Hindlimb muscle (tissue), 1 donor: ENCODE results near the gene ASTE1. TPM values are rescaled to one million over a fixed set of nuclear protein-coding genes. Genes with fewer than 3 reads are reported as not detected.
"Not testable (repeated sequence)": the region's sequence is repeated elsewhere in the genome, so short reads cannot be mapped to it uniquely, and the experiment has no call there.

Experiments
- DNase-seq: peaks from one replicate; pipeline ENCODE4 v3.0.0-alpha.2; 2013
- polyA plus RNA-seq: library from polyadenylated mRNA; unstranded; fragments of 120-200 nt; gene quantifications from one replicate; pipeline ENCODE4 v1.2.1, GENCODE V29; 2013; ENCODE audit not compliant: insufficient read length

The ASTE1 gene, protein sequence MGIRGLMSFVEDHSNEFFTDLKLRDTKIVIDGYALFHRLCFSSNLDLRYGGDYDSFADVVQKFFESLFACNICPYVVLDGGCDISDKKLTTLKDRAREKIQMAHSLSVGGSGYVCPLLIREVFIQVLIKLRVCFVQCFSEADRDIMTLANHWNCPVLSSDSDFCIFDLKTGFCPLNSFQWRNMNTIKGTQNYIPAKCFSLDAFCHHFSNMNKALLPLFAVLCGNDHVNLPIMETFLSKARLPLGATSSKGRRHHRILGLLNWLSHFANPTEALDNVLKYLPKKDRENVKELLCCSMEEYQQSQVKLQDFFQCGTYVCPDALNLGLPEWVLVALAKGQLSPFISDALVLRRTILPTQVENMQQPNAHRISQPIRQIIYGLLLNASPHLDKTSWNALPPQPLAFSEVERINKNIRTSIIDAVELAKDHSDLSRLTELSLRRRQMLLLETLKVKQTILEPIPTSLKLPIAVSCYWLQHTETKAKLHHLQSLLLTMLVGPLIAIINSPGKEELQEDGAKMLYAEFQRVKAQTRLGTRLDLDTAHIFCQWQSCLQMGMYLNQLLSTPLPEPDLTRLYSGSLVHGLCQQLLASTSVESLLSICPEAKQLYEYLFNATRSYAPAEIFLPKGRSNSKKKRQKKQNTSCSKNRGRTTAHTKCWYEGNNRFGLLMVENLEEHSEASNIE
- polyA plus RNA-seq: 5.5 TPM

DNA sequence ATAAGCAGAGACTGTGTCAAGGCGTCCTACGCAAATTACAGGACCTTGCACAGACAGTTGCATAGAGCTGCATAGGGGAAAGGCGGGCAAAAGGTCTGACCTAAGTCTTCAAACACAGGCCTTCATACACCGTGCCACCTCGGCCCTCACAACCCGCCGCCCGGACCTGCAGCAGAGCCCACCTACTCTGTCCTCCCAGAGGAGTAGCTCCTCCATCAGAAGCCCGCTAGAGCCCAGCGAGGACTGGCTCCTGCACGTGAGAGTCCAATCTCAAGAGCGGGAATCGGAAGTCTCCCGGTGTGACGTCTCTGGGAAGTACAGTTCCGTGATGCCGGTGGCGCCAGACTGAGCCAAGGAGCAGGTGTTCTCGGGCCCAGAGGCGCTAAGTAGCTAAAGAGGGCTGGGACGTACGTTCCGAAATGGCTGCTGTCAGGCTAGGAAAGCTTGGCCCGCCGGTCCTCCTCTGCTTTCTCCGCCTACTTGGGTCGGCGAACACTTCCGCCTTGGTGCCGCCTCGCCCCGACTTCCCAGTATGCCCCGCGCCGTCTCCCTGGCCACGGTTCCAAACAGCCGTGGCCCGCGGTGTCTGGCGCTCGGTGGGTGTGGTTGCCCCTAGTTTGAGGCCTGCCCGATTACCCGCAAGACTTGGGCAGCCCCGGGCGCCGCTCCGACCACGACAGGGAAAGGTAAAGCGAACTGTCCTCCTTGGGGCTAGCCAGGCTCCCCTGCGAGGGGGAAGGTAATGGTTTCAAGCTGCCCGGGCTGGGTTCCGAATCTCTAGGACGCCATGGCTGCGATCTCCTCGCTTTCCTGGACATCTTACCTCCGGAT is at the start of gene ASTE1, which contains the start of gene NEK11:
Gene ASTE1 (minus strand): TSS at position 505 of the 831 bp plus-strand sequence. CDS start 1,519 bp downstream, outside the sequence.
Gene NEK11 (plus strand): TSS at position 557 of the 831 bp plus-strand sequence. CDS start 2,832 bp downstream, outside the sequence.
- DNase-seq: peak; percentile 91

DNA sequence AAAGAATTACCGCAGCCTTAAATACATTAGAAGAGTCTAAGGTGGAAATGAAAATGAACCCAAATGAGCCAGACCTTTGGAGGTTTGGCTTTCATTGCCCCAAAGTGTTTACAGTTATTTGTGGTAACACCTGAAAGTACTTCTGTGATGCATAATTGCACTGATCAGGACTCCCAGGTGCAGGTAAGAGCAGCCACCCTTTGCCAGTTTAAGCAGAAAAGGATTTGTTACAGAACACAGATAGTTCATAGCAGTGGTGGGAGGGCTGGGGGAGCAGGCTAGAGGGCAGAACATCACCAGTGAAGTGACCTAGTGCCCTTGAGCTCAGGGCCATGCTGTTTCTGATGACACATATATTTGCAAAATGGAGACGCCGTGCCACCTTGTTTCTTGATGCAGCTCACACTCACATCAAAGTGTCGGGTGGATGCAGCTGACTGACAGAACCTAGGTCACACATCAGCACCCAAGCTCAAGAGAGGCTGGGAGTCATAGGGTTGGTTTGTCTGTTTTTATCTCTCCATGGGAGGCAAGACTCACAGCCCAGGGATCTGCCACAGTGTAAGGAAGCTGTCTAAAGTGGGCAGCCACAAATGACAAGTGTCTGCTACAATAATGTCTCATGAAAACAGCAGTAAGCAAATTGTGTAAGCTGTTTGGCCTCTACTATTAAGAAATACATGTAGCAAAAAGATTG is 49.2 kb upstream of the ASTE1 start:
- no peak for DNase-seq

DNA sequence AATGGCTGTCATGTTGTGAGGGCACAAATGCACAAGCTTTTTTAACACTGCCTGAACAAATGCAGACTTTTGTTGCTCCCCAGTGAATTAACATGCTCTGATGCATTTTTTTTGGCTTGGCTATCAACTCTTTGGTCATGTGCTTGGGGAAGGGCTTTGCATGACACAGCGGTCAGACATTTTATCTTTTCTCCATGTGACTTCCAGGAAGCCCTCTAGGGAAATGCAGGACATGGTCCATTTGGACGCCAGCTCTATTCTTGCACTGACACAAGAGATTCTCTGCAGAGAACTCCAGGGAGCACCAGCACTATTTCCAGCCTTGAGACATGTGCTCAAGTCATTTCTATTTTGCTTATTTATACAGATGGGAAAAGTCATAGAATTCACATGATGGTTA is 46.2 kb upstream of the ASTE1 start:
- peak; percentile 12 for DNase-seq

DNA sequence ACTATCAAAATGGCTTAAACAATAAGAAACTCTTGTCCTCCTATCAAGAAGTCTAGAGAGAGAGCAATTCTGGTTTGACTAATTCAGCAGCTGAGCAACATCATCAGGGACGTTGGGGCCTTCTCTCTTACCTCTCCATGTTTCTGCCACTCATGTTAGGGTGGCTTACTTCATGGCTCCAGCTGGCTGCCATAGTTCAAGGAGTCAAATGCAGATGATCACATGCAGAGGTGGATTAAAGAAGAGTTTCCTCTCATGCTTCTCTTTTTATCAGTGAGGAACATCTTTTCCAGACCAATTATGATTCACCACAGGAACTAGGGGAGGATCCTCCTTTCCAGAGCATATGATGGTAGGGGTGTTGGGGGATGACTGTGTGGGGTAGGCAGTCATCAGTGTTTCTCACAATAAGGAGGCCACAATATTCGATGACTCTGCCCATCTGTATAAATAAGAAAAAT is 45.5 kb upstream of the ASTE1 start:
- no peak for DNase-seq

DNA sequence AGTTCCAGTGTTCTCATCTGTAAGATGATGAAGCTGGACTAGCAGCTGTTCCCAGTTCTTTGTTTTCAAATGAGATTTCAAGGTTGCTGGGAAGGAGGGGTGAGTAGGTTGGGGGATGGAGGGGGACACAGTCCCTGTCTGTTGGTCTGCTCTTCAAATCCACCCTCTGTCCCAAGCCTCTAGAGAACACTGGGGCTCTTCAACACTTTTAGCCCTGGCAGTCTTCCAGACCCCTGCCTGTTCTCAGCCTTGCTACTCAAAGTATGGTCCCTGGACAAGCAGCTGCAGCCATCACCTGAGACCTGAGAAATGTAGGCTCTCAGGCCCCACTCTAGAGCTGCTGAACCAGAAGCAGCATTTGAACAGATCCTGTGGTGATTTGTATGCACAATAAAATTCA is 41.4 kb upstream of the ASTE1 start:
- no peak for DNase-seq

DNA sequence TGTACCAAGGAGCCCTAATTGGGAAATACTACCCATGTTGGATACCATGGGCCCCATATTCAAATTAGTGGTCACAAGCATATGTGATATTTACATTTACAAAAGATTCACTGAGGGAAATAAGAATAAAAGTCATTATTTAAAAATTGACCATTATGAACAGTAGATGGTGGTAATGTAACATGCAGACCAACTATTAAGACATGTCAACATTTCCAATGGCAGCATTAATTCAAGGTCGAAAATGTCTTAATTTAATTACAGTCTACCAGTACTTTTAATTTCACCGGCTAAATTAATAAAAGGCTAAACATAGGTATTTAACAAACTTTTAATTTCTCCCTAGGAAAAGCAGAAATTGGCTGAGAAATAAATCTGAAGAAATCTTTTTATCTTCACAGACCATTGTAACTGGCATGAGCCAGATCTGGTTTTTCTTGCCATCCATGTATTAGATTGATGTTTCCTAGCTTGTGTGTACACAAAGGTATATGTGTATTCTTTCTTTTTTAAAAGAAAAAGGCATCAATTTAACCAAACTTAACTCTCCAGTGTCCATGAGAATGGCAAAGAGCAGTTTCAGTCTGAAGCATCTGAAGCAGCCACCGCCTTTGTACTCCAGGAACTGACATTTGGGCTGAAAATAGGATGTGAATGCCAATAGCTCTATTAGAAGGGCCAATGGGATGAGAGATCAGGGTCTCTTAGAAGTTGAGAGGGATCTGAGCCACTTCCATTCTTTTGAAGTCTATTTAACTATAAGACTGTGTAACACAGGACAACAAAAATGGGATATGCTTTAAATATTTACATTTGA is 26.6 kb upstream of the ASTE1 start:
- DNase-seq: no peak

DNA sequence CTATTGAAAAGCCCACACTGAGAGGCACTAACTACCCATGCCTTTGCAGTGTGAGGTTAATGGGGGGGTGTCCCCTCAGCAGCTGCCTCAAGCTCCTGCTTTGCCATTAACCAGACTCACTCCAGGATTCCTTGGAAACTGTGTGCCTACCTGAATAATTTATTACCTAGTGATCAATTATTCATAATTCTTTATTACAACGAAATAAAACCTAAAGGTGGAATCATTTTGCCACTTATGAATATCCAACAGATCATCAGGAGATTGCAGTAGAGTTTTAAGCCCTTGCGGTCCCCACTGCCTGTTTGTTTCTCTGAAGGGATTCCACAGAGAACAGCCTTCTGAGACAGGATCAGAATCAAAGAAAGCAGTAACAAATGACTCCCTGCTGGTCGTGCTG is 23.4 kb upstream of the ASTE1 start:
- DNase-seq: no peak

DNA sequence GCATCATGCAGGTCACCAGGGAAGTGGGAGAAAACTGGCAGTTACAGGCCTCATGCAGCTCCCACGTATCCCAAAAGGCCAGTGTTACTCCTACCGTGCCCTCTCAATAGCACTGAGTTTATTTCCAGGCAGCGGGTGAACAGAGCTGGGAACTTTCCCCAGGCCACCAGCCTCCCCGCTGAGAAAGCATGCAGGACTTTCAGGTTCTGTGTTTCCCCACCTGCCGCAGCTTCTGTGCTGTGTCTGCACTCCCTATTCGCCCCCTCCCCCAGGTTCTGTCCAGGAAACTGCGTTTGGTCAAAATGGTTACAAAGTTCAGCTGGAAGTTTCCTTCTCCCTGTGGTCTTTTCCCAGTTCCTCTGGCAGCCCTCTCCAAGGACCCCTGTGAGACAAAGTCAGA is 21.4 kb upstream of the ASTE1 start:
- no peak for DNase-seq

DNA sequence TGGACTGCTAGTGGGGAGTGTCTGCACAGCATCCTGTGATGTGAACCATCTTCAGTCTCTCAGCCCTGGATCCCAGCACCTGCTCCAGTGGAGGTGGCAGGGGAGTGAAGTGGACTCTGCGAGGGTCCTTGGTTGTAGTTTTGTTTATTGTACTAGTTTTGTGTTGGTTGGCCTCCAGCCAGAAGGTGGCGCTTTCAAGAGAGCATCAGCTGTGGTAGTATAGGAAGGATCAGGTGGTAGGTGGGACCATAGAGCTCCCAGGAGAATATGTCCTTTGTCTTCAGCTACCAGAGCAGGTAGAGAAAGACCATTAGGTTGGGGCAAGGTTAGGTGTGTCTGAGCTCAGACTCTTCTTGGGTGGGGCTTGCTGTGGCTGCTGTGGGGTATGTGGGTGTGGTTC is 21.0 kb upstream of the ASTE1 start:
- DNase-seq: no peak

DNA sequence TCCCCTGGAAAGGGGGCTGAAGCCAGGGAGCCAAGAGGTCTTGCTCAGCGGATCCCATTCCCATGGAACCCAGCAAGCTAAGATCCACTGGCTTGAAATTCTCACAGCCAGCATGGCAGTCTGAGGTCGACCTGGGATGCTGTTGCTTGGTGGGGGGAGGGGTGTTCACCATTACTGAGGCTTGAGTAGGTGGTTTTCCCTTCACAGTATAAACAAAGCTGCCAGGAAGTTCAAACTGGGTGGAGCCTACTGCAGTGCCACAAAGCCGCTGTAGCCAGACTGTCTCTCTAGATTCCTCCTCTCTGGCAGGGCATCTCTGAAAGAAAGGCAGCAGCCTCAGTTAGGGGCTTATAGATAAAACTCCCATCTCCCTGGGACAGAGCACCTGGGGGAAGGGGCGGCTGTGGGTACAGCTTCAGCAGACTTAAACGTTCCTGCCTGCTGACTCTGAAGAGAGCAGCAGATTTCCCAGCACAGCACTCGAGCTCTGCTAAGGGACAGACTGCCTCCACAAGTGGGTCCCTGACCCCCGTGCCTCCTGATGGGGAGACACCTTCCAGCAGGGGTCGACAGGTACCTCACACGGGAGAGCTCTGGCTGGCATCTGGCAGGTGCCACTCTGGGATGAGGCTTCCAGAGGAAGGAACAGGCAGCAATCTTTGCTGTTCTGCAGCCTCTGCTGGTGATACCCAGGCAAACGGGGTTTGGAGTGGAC is 15.8 kb upstream of the ASTE1 start:
- not testable (repeated sequence) for DNase-seq

DNA sequence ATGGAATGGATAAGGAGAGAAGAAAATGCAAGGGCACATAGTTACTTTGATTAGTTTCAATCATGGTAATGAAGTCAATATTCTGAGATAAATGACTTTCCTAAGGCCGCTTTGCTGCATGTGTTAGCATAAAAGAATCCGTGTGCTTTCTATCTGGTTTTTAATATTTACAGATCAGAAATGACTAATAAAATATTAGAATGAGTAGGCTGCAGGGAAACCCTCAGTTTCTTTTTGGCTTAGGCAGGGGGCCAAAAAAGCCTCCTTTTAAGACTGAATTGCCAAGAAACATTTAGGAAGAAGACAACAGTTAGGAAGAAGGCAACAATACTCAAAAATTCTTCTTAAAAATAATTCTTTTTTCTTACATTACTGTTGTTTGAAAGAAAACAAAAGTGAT is 11.7 kb upstream of the ASTE1 start:
- DNase-seq: no peak

DNA sequence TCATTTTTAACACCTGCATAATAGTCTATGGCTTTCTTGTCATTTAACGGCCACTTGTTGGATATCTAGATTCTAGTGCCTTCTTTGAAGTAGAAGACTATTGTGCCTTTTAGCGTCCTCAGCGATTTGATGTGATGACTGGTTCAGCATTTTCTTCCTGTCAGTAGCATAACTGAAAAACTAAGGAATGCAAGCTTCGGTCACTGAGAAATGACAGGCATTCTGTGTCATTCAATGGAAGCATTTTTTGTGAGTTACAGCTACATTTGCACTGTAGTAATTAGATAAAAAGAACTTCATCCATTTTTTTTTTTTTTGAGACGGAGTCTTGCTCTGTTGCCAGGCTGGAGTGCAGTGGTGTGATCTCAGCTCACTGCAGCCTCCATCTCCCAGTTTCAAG is 10.4 kb upstream of the ASTE1 start:
- DNase-seq: no peak

DNA sequence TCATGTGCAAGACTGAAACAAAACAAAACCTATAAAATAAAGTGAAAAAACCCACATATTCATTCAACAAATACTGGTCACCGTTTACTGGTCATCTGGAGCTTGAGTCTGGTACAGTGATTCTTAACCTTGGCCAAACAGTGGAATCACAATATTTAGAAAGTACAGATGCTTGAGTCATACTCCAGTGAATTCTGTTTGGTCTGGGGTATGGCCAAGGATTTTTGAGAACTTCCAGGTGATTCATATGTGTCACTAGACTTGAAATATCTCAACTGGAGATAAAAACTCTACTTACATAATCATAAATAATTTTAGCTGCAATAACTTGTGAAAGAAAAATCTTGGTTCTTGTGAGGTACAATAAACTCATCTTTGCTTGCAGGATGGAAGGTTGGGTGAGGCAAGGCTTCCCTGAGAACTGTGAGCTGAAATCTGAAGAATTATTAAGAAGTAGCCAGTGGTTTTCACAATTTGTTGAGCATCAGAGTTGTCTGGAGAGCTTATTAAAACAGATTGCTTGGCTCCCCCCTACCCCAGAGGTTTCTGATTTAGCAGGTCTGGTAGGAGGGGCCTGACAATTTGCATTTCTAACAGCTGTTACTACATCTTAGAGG is 9.7 kb upstream of the ASTE1 start:
- DNase-seq: no peak

DNA sequence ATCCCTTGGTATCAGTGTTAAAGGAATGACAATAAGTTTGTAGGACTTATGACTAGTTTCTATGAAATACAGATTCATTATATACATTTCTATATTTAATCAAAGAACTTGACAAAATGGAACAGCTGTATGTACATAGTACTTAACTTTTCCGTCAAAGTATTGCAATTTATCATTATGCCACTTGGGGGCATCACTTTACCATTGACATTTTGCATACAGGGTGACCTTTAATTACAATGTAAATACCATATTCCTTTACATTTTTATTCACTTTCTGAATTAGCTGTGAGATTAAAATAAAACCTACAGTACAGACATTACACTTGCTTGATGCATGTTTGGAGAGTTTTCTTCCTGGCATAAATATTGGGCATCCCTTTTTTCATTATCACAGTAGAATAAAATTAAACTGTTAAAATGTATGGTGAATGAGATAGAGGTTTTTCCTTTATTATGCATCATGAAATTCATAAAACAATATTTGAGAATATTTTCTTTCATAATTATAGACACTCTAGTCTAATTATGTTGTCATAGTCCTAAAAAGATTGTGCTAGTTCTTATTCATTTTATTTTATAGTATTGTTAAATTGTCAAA is 7.0 kb upstream of the ASTE1 start:
- peak; percentile 38 for DNase-seq

DNA sequence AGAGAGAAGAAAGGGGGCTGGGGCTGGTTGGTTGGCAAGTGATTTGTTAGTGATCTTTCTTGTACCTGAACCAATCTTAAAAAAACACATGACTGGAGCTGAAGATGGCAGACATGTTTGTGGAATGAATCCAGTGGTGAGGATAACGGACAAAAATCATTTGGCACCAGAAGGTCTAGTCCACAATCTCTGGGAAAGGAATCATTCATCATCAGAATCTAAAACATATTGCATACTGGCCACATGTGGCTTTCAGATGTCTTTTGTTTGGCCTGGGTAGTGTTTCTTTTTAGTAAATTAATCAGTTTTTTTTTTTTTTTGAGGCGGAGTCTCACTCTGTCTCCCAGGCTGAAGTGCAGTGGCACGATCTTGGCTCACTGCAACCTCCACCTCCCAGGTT is 5.0 kb upstream of the ASTE1 start:
- DNase-seq: no peak

DNA sequence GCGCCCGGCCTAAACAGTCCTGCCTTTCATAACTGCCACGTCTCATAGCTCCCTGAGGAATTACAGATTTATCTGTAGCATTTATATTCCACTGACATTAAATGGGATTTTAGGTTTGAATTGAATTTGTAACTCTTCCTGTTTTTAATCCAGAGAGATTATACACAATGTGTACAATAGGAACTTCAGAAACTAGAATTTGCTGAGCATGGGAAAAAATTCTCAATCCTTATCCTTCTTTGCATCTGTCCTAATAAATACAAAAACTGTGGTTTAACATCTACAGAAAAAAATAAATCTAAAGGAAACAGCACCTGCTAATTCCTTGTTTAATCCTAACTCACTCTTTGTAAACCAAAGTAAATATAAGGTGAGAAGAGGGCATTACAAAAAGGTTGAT is 2.2 kb upstream of the ASTE1 start:
- no peak for DNase-seq

DNA sequence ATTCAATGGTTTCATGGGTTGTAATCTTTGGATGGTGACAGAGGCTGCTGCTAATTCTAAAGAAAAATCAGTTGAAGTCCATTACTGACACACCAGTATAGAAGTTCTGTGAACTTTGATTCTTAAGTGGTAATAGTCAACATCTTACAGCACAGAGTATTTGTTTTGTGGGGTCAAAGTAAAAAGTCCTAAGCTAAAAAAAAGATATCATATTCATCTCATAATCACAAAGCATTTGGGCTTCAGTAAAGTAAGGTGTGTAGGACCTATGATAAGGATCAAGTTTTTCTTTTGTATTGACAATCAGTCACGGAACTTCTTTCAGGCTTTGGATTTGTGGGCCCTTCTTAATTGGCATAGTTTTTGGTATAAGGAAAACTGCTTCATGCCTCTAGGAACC is 1.1 kb downstream of the ASTE1 start:
- no peak for DNase-seq

DNA sequence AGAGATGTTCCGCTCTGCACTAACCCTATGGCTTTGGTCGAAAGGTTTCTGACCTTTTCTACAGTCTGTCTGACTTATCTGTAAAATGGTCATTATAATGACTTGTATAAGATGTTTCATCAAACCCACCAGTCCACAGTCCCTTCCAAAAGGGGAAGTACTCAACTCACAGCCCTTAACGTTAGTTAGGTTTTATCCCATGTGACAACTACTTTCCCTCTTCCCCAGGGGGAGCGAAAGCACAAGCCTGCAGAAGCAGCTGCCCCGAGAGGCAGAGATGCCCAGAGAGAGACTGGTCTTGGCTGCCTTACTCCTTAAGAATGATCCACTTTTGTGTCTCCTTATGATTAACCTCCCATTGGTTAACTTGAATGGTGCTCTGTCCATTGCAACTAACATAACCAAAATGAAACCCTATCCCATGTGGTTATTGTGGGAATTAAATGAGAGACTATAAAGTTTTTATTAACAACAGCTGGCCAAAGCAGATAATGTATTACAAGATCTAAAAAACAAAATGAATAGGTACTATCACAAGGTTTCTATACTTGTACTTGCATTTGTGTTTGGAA is 6.4 kb downstream of the ASTE1 start:
- no peak for DNase-seq

DNA sequence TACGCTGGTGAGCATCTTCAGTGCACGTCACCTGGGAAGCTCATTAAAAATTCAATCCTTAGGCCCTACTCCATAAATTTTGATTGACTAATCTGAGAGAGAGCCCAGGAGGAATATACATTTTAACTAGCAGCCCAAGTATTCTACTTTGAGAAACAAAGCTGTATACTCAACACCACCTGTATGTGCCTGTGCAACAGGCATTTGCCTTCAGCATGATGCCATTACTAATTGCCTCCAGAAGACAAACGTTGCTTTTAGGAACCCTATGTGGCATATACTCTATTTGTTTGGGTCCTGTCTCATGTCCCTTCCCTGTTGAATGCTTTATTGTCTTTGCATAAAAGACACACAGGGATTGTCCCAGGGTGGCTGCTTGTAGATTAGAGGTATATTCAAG is 7.7 kb downstream of the ASTE1 start:
- DNase-seq: no peak
